Stimulated activated naive CD8-positive, alpha-beta T cell treated with anti-CD3 and anti-CD28 coated beads, Interleukin-15, Interleukin-2, amounts not matched to agents 100 ng/mL and 50 ng/mL, for 24 hours (primary cell): ENCODE measurements around the gene DHX32.

Experiments used
- H3K27ac Mint-ChIP-seq: one replicate; pipeline ENCODE4 v1.8.0; 2021; ENCODE audit warnings: mild to moderate bottlenecking, mixed read lengths
- H3K27me3 Mint-ChIP-seq: one replicate; pipeline ENCODE4 v1.8.0; 2021; ENCODE audit warnings: mixed read lengths
- H3K36me3 Mint-ChIP-seq: one replicate; pipeline ENCODE4 v1.8.0; 2021; ENCODE audit warnings: low read depth, mixed read lengths
- H3K4me1 Mint-ChIP-seq: one replicate; pipeline ENCODE4 v1.8.0; 2021; ENCODE audit warnings: low read depth, mixed read lengths
- H3K4me3 Mint-ChIP-seq: one replicate; pipeline ENCODE4 v1.8.0; 2021; ENCODE audit warnings: mild to moderate bottlenecking, mixed read lengths
- H3K9me3 Mint-ChIP-seq: one replicate; pipeline ENCODE4 v1.8.0; 2021; ENCODE audit warnings: mixed read lengths

The DHX32 gene

GRCh38 chr10:125788156-125789034 is 92.7 kb downstream of the DHX32 start:
- Mint-ChIP-seq H3K4me3 (no peak overlapping the region), H3K4me1 (peaks cover 21% of the 10 kb centered on the region), H3K27me3 (no peaks in the 10 kb centered on the region), H3K36me3 (peaks cover 19% of the 10 kb centered on the region), H3K27ac (no peak overlapping the region), H3K9me3 (no peaks in the 10 kb centered on the region)
